ENCODE results near the gene GPD1L. TPM values are rescaled to one million over a fixed set of nuclear protein-coding genes. Genes with fewer than 3 reads are reported as not detected.

The GPD1L gene
- total and polyA plus RNA-seq, 2 of the 4 experiments (the other 2 are of a cell fraction) = 3.9 to 7.9 TPM

DNA sequence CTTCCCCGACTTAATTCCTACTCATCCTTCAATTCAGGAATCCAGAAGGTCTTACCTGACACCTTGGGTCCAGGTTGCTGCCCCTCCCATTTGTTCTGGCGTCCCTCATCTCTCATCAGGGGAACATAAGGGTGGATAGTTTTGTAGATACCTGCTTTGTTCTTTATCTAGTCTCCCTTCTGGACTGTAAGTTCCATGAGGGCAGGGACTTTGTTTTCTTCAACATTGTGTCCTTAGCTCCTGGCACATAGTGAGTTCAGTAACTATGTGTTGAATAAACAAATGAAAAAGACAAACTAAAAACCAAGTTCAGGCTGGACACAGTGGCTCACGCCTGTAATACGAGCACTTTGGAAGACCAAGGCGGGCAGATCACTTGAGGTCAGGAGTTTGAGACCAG, 13.2 kb upstream of the GPD1L start:
- Histone ChIP-seq H3K23ac (ENCODE audit: low read depth, low read length) (no peak overlapping the region), H3K4ac (ENCODE audit: low read depth, low read length) (no peak overlapping the region), H3K4me1 (ENCODE audit: control insufficient read depth, insufficient read depth, low read length) (no peaks in the 10 kb centered on the region), H3K9ac (ENCODE audit: low read depth, low read length) (no peak overlapping the region), H2BK20ac (ENCODE audit: low read depth, low read length) (no peak overlapping the region), H2BK15ac (ENCODE audit: low read depth, low read length) (no peak overlapping the region), H3K4me2 (ENCODE audit: low read depth, low read length) (no peak overlapping the region), H3K4me3 (ENCODE audit: insufficient read depth, low read depth, low read length) (no peak overlapping the region), H3K14ac (replicated peaks; ENCODE audit: low read depth, low read length) (no peak overlapping the region), H2BK5ac (ENCODE audit: low read depth, low read length, poor library complexity, severe bottlenecking) (no peak overlapping the region), H4K91ac (ENCODE audit: insufficient read depth, low read depth, low read length) (no peak overlapping the region), H3K9me1 (ENCODE audit: insufficient read depth, low read length) (no peaks in the 10 kb centered on the region), H3K9me3 (ENCODE audit: control insufficient read depth, insufficient read depth, low read length) (peaks cover 2% of the 10 kb centered on the region; the same call in 1 of the 2 replicates), H2BK120ac (ENCODE audit: low read depth, low read length) (no peak overlapping the region), H3K36me3 (ENCODE audit: control insufficient read depth, insufficient read depth, low read length) (no peaks in the 10 kb centered on the region), H3K79me1 (ENCODE audit: low read depth in 1 of 2, low read length in 2 of 2) (no peaks in the 10 kb centered on the region), H2AK5ac (ENCODE audit: low read depth, low read length) (no peak overlapping the region), H3K27ac (ENCODE audit: insufficient read depth, low read length) (no peak overlapping the region), H2AK9ac (replicated peaks; ENCODE audit: low read depth, low read length, poor library complexity) (no peak overlapping the region), H3K18ac (ENCODE audit: low read depth, low read length) (no peak overlapping the region), H2AFZ (replicated peaks; ENCODE audit: low read length, poor library complexity) (no peak overlapping the region), H3K56ac (ENCODE audit: extremely low read depth, insufficient read depth, low read length) (no peak overlapping the region), H3K27me3 (ENCODE audit: control insufficient read depth, insufficient read depth, low read length) (no peaks in the 10 kb centered on the region; the same call in 1 of the 2 replicates), H4K20me1 (ENCODE audit: insufficient read depth, low read length) (no peaks in the 10 kb centered on the region), H4K5ac (ENCODE audit: low read depth, low read length) (no peak overlapping the region), H4K8ac (ENCODE audit: low read depth in 2 of 2, low read length in 2 of 2) (no peak overlapping the region)
- intact Hi-C loops (cut with micrococcal nuclease) (no loop called here), dilution Hi-C loops (cut with HindIII; ENCODE audit: low sequenced_read_pairs, unreplicated experiment) (no loop called here), in situ Hi-C loops (cut with MboI; ENCODE audit: low sequenced_read_pairs) (no loop called here)
- BruUV-seq (replicated peaks) = no TSS peak
- ATAC-seq (ENCODE audit: low read depth) = no peak
- TF ChIP-seq, protein P1, sequence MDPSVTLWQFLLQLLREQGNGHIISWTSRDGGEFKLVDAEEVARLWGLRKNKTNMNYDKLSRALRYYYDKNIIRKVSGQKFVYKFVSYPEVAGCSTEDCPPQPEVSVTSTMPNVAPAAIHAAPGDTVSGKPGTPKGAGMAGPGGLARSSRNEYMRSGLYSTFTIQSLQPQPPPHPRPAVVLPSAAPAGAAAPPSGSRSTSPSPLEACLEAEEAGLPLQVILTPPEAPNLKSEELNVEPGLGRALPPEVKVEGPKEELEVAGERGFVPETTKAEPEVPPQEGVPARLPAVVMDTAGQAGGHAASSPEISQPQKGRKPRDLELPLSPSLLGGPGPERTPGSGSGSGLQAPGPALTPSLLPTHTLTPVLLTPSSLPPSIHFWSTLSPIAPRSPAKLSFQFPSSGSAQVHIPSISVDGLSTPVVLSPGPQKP (IDR thresholded peaks at IDR 0.05; ENCODE audit: borderline replicate concordance, low read depth, low read length) = no peak
- no CpG with 5 or more reads among the region's 5 CpGs for WGBS, 2 experiments (ENCODE audit: extremely low coverage in 2 of 2, insufficient read length in 1 of 2)
- ChIA-PET CTCF (no interaction called here), POLR2A (ENCODE audit: unreplicated experiment) (no interaction called here)
- DNase-seq = no peak
